Adipose tissue (tissue), 3 donors: ENCODE data around the gene NPPC. TPM values are rescaled to one million over a fixed set of nuclear protein-coding genes. Genes with fewer than 3 reads are reported as not detected.
"Not testable (repeated sequence)": the region's sequence is repeated elsewhere in the genome, so short reads cannot be mapped to it uniquely, and the experiment has no call there.

Experiments used
- H3K27ac ChIP-seq: one replicate; pipeline ENCODE4 v1.5.1; 2013; ENCODE audit warnings: low read depth, low read length
- WGBS, 3 donors: extraction: QIAGEN DNeasy Blood & Tissue Kit; methylation state at CpG; one replicate each; pipeline ENCODE4 v1.1.7; 2013; 5-methylcytosine and 5-hydroxymethylcytosine counted together
- polyA plus RNA-seq, 3 donors: library from polyadenylated mRNA; stranded (reverse); fragments of 200-250 nt; gene quantifications; one replicate each; pipeline ENCODE4 v1.2.3, GENCODE V29; 2013
- donor health status: healthy with polysubstance abuse.
- donor health status: Bipolar disorder and iron deficiency.
- donor health status: healthy.

The NPPC gene, protein sequence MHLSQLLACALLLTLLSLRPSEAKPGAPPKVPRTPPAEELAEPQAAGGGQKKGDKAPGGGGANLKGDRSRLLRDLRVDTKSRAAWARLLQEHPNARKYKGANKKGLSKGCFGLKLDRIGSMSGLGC
- polyA plus RNA-seq = under 1 TPM in 2 of 3 donors, not detected in 1; 0.07 to 0.92 TPM

DNA sequence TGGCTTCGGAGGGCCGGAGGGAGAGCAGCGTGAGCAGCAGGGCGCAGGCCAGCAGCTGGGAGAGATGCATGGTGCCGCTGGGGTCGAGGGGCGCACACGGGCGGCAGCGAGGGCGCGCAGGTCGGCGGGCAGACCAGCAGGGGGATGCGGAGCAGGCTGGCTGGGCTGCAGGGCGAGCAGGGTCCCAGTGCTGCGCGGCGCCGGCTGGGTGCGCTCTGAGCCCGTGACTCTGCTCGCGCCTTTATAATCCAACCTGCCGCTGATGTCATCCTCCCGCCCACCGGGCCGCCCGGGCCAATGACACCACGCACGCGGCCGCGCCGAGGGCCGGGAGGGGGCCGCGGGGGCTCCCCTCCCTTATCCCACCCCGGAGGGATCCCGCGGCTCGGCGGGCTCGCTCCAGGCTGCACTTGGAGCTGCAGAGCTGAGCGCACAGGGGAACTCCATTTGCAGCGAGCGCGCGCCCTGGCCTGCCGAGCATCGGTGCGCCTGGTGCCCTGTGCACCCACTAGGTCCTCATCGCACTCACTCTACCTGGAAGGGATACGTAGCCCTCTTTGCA, at the start of gene NPPC:
Gene NPPC (minus strand): TSS at position 217 of the 562 bp plus-strand sequence. CDS start 147 bp downstream, at position 70.
- no peak within 1 kb of the TSS for H3K27ac ChIP-seq
- WGBS, 3 donors = 0 to 2% (median 1%) methylated on average over 44 to 54 of the region's 54 CpGs

DNA sequence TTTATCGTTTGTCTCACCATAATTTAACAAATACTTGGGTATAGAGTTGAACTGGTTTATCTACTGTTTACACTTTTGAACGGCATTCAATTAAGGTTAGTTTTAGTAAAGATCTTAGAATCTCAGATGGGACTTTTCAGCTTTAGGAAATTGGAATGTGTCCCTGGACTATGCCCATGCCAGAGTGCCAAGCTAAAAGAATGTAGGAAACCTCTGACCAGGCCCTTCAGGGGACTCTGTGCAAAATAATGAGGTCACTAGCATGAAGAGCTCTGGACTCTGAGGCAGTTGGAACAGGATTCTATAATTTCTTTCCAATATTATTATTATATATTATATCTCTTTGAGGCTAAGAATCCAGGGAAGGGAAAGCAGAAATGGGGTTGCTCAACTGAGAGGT, 48.8 kb upstream of the NPPC start:
- no peak overlapping the region for H3K27ac ChIP-seq
- WGBS, 3 donors = 86 to 91% (median 87%) methylated on average over 2 of the region's 2 CpGs

DNA sequence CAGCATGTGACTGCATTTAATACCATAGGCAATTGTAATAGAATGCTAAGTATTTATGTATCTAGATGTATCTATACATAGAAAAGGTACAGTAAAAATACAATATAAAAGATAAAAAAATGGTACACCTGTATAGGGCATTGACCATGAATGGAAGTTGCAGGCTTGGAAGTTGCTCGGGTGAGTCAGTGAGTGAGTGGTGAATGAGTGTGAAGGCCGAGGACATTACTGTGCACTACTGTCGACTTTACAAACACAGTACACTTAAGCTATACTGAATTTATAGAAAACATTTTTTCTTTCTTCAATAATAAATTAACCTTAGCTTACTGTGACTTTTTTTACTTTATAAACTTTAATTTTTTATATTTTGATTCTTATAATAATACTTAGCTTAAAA, 44.3 kb upstream of the NPPC start:
- H3K27ac ChIP-seq = no peak overlapping the region
- WGBS, 3 donors = 90 to 96% (median 94%) methylated on average over 3 of the region's 3 CpGs

DNA sequence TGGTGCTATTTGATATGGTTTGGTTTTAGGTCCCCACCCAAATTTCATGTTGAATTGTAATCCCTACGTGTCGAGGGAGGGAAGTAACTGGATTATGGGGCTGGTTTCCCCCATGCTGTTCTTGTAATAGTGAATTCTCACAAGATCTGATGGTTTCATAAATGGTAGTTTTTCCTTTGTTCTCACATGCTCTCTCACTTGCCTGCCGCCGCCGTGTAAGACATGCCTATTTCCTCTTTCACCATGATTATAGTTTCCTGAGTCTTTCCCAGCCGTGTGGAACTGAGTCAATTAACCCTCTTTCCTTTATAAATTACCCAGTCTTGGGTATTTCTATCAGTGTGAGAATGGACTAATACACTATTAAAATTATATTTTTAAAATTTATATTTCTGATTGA, 42.6 kb upstream of the NPPC start:
- H3K27ac ChIP-seq = no peak overlapping the region
- WGBS, 3 donors = 74 to 97% (median 79%) methylated on average over 6 of the region's 6 CpGs

DNA sequence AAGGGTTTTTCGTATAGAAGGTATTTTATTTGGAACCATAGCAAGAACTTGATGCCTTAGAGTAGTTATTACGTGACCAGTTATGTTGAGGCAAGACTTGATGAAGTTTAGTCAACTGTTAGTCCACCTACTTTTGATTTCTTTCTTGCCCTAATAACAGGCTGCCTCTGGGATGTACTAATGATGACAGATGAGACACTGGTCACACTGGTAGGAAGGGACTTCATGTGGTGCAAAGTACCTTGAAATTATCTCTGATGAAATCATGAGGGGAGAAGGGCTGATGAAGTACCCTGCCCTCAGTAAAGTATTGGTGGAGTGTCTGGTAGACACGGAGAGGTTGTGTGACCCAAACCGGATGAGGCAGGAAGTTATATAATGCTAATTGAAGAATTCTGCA, 40.7 kb upstream of the NPPC start:
- no peak overlapping the region for H3K27ac ChIP-seq
- WGBS, 3 donors = 55 to 80% (median 62%) methylated on average over 4 of the region's 4 CpGs

DNA sequence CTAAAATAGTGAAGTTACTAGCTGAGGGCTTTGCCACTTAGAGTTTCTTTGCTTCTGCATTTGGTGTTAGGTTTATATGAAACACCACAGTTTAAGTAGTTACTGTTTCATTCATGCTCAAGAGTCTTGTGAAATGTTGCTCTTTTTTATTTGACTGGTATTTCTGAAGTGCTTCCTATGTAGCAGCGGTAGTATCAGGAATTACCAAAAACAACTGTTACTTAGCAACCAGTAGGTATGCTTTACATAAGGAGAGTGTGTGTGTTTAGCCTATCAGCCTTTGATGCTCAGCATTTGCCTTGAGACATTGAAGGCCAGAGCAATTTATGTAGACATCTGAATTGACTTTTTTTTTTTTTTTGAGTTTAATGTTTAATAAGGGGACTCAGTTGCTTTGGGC, 38.9 kb upstream of the NPPC start:
- H3K27ac ChIP-seq = no peak overlapping the region
- WGBS, 3 donors = 34 to 51% (median 41%) methylated on average over 1 of the region's 1 CpG

DNA sequence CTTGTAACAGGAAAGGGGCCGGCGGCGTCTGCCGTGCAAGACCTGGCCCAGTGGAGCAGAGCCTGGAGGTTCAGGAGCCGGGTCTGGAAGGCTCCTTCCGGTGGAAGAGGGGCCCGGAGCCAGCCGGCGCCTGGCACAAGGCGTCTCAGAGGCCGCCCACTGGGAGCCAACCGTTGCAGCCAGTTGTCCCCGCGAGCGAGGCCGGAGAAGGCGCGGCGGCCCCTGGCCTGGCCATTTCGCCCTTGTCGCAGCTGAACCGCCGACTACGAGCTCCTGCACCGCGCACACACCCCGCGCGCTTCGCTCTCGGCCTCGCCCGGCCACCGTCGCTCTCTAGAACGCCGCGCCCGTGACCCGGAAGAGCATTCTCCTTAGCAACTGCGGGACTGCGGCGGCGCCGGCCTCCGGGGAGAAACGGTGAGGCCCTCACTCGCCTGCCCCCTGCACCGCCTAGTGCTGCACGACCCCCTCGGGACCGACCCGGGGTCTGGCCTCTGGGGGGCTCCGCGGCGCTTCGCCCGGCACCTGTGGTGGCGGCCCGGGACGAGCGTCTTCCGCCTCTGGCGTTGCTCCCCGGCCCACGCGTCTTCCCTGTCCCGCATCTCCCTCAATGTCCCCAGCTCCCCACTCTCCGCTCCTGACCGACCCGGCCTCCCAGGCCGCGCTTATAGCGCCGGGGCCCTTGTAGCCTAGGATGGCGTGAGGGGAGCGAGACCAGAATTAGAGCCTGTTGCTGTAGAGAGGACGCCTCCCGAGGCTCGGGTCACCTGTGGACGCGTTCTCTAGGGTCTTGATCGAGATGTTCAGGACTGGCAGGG, 35.4 kb upstream of the NPPC start, which contains the start of gene DIS3L2:
Gene DIS3L2 (plus strand): TSS at position 365 of the 818 bp plus-strand sequence. CDS start 53,215 bp downstream, outside the sequence.
- H3K27ac ChIP-seq = no peak within 1 kb of the TSS
- 0 to 1% (median 0%) methylated on average over 69 to 83 of the region's 83 CpGs for WGBS, 3 donors

DNA sequence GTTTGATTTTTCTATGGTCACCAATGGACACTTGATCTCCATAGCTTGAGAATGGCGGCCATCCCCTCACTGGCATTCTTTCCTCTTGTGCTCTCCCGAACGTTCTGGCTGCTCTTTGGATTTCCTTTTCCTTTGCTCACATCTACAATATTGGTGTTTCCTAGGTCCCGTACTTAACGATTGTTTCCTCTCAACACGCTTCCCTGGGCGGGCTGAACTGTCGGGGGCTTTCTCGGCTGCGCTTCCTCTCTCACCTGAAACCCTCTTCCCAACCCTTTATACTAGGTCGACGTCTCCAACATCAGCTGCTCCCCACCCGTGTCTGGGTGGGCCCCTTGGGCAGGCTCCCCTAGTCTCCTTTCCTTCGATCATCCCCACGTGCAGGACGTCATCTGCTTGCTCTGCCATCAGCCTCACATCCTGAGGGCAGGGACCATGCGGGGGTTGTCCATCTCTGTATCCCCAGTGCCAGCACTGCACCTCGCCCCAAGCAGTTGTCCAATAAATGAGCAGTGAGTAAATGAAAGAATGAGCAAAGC, 34.7 kb upstream of the NPPC start:
- no peak overlapping the region for H3K27ac ChIP-seq
- WGBS, 3 donors = 52 to 54% (median 53%) methylated on average over 18 of the region's 18 CpGs

DNA sequence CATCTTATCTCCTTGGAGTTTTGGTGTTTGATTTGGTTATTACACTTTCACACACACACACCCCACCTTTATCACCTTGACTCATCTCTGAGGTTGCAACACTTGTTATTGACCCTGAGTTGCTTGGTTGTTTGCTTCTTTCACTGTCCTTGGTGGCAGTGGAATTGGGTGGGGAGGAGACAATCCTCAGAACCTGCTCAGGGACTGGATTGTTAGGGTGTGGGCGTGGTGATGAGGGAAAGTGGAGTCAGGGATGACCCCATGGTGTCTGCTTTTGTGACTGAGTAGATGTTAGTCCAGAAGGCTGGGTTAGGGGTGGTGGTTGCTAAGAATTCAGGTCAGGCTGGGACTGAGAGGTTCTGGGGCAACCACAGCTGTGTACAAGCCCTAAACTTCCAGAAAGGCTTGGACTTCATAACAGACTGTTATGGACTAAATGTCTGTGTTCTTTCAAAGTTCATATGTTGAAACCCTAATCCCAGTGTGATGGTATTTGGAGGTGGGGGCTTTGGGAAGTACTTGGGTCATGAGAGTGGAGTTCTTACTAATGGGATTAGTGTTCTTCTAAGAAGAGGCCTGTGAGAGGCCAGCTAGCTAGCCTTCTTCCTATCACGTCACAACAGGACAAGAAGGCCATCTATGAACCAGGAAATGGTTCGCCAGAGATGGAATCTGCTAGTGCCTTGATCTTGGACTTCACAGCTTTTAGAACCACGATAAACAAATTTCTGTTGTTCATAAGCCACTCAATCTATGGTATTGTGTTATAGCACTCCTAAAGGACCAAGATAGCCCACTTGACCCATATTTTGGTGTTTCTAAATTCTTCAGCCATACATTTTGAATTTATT, 31.9 kb upstream of the NPPC start:
- no peak overlapping the region for H3K27ac ChIP-seq
- WGBS, 3 donors = 81 to 88% (median 82%) methylated on average over 4 of the region's 4 CpGs

DNA sequence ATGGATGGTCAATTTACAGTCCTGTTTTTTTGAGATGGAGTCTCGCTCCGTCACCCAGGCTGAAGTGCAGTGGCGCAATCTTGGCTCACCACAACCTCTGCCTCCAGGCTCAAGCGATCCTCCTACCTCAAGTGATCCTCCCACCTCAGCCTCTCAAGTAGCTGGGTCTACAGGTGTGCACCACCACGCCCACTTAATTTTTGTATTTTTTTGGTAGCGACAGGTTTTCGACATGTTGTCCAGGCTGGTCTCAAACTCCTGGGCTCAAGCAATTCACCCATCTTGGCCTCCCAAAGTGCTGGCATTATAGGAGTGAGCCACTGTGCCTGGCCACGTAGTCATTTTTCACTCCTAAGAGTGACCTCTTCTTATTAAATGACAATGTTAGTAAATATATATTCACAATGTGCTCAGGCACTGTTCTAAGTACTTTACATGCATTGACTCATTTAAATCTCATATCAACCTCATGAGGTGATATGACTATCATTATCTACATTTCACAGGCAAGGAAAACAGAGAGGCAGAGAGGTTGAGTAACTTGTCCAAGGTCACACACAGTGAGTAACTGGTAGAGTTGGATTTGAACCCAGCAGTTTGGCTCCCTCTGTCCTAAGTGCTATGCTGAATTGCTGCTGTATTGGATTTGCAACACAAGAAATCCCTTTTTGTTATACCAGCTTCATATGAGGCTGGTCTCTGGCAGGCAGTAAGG, 29.7 kb upstream of the NPPC start:
- H3K27ac ChIP-seq = no peak overlapping the region
- 91 to 94% (median 92%) methylated on average over 8 of the region's 8 CpGs for WGBS, 3 donors

DNA sequence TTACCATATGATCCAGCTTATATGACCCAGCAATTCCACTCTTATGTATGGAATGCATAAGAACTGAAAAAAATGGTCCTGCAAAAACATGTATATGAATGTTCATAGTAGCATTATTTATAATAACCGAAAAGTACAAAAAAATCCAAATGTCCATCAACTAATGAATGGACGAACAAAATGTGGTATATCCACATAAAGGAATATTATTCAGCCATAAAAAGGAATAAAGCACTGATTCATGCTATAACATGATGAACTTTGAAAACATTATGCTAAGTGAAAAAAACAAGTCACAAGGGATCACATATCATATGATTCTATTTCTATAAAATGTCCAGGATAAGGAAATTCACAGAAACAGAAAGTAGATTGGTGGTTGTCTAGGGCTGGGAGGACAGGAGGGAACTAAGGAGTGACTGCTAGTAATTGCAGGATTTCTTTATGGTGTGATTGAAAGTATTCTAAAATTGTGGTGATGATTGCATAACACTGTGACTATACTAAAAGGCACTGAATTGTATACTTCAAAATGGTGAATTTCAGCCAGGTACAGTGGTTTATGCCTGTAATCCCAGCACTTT, 25.3 kb upstream of the NPPC start:
- no peak overlapping the region for H3K27ac ChIP-seq
- 87 to 92% (median 92%) methylated on average over 2 of the region's 2 CpGs for WGBS, 3 donors

DNA sequence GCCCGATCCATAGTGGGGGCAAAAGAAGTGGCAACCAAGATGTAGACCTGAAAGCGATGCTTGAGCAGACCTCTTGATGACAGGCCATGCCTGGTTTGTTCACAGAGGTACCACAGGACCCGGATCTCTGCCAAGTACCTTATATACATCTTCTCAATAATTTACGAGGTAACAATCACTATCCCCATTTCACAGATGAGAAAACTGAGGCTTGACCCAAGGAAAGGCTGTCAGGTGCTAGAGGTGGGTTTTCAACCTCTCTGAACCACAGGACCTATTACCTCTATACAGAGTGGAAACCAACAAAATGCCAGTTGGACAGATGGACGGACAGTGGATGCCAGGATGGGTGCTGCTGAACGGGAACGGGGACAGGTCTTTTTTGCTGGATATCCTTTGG, 21.5 kb upstream of the NPPC start:
- WGBS, 3 donors = 79 to 89% (median 87%) methylated on average over 7 of the region's 7 CpGs
- no peak overlapping the region for H3K27ac ChIP-seq

DNA sequence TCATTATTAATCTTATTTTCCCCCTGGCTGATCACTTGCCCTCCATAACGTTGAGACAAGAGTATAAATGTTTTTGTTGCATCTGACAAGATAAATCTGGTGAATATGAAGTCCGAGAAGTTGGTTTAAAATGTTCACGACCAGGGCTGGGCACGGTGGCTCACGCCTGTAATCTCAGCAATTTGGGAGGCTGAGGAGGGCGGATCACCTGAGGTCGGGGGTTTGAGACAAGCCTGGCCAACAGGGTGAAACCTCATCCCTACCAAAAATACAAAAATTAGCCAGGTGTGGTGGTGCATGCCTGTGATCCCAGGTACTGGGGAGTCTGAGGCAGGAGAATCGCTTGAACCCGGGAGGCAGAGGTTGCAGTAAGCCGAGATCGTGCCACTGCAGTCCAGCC, 20.9 kb upstream of the NPPC start:
- not testable (repeated sequence) for H3K27ac ChIP-seq
- WGBS, 3 donors = 74 to 87% (median 86%) methylated on average over 11 of the region's 11 CpGs

DNA sequence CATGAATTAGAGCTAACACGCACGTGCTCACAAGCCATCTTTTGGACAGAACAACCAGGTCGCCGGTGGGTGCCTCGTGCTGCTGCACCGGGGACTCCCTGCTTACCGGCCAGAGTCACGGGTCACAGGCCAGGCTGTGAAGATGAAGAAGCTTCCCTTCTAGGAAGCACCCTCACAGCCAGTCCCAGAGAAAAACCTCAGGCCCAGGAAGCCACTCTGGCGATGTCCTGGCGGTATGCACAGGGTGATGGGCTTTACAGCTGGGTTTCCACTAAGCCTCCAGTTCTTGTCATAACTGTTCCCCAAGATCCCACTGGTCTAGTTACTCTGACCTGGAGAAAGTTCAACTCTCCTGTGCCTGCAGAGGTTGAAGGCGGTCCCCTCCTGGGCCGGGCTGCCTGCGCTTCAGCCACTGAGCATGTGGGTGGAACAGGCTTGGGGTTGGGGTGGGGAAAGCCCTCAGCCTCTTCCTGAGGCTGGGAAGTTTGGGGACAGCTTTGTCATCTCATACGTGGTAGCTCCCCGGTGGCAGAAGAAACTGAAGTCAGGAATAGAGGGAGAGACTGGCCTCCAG, 20.1 kb upstream of the NPPC start:
- 83 to 89% (median 88%) methylated on average over 15 of the region's 15 CpGs for WGBS, 3 donors
- H3K27ac ChIP-seq = no peak overlapping the region

DNA sequence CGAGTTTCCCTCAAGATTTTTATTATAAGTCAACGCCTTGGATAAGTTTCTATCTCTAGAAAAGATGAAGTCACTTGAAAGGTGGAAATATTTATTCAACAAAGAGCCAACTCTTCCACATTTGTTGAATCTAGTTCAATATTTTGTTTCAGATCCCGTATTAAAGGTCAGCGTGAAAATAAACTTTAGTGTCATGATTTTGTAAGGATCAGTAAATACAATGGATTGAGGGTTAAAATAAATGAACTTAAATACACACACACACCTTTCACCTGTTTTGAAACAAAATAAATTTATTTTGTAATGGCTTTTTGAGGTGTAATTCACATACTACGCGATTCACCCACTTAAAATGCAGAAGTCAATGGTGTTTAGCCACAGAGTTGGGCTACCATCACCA, 16.0 kb upstream of the NPPC start:
- no peak overlapping the region for H3K27ac ChIP-seq
- WGBS, 3 donors = 85 to 92% (median 87%) methylated on average over 6 of the region's 6 CpGs

DNA sequence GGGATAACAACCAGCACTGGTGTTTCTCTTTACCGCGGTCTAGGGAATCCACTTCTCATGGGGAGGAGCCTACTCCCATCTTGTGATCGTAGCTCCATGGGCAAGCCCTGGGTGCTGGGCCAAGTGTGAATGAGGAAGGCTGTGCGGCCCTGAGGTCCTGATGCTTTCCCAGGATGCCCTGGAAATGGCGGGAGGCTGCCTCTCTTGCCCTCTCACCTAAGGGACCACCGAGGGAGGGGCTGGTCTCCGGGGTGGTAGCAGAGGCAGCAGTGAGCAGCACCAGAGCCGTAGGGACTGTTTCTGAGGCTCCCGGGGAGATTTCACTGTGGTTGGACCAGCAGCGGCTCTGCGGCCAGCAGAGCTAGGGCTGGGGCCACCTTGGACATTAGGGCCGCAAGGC, 15.5 kb upstream of the NPPC start:
- WGBS, 3 donors = 86 to 88% (median 87%) methylated on average over 12 of the region's 12 CpGs
- no peak overlapping the region for H3K27ac ChIP-seq

DNA sequence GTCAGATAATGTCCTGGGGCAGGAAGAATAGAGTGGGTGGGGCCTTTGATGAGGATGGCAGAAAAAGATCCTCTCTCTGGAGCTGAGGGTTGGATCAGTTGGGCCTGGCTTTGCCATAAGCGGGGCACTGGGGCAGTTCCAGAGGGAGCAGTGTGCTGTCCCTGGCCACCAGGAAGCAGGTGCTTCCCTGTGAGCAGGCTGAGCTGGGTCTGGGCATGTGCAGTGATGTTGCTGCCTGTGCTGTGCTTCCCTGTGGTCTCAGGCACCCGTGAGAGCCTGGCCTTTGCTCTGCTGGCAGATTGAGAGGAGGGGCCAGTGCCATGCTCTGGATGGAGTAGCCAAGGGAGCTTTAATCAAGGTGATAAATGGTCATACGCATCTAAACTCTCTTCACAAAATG, 14.6 kb upstream of the NPPC start:
- H3K27ac ChIP-seq = no peak overlapping the region
- 41 to 57% (median 43%) methylated on average over 3 of the region's 3 CpGs for WGBS, 3 donors
